ENCODE measurements around the gene TBX6.
A peak's percentile ranks its signal among the peaks of the same experiment; 100 is the strongest.
"Not testable (repeated sequence)": the region's sequence is repeated elsewhere in the genome, so short reads cannot be mapped to it uniquely, and the experiment has no call there.

The TBX6 gene

DNA sequence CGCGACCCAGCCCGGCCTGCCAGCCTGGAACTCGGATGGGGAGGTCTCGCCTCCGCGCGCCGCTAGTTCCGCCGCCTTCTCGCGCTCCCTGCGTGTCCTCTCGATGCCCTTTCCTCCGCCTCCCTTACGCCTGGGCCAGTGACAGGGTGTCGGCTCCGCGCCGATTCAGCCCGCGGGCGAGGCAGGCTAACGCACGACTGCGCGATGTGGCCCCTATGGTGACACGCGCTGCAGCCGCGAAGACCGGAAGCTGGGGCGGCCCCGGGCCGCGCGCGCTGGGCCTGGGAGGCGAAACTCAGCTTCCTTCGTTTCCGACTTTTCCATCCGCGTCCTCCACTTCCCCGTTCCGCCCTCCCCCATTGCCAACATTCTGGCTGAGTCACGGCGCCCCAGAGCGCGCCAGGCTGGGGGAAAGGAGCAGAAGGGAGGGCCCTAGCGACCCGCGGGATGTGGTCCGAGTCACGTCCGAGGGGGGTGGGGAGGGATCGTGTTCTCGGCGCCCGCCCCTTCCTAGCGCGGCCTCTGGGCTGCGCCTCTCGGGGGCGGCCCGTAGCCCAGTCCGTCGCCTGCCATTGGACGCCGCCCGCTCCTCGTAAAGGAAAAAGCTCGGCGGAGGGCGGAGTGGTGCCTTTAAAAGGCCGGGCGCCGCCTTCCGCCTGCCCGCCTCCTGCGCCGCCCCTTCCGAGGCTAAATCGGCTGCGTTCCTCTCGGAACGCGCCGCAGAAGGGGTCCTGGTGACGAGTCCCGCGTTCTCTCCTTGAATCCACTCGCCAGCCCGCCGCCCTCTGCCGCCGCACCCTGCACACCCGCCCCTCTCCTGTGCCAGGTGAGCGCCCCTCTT lies 26.4 kb downstream of the TBX6 start, which contains the start of gene ALDOA:
Gene ALDOA, plus strand, starts transcription at position 659 of the 841 bp plus-strand sequence. CDS start 1,138 bp downstream, outside the sequence.
- DNase-seq: peak; percentile 97

DNA sequence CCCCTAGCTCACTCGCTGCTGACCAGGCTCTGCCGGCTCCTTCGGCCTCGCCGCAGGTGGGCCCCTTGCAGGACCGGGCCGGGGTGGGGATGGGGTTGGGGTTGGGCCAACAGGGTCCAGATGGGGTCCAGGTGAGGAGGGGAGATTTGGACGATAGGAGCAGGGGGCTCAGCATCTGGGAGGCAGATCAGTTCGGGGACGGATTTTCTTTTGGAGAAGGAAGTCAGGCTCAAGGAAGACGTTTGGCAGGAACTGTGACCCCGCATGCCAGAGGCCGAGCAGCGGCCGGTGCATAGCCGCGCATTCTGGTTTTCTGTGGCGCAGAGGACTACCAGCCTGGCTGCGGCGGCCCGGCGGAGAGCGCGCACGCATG lies 27.0 kb downstream of the TBX6 start:
- no peak for DNase-seq

DNA sequence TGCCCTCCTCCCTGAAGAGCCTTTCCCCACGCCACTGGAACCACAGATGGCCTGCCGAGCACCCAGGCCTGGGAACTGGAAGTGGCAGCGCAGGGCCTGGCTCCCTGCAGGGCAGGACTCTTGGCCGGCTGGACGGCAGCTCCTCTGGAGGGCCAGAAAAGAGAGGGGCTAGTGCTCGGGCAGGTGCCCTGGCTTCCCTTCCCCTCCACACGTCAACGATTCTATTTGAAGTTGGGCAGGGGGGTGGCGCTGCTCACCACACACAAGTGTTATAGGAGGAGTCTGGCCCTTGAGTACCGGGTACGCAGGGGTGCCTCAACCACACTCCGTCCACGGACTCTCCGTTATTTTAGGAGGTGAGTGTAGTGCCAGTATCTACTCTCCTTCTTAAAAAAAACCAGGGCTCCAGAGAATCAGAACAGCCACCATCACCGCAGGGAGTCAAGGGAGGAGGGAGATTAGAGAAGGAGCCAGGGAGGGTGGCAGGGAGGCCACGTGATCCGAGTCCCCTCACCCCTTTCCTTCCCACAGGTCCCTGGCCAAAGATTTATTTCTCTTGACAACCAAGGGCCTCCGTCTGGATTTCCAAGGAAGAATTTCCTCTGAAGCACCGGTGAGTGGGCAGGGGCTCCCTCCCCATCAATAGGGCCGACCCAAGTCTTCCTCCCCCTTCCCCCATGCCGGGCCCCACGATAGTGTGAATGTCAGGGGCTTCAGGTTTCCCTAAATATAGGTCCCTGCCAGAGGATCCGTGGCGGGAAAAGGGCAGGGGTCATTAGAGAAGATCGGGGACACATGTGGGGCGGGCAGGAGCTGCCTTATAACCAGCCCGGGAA lies 27.6 kb downstream of the TBX6 start:
- DNase-seq: peak; percentile 79

DNA sequence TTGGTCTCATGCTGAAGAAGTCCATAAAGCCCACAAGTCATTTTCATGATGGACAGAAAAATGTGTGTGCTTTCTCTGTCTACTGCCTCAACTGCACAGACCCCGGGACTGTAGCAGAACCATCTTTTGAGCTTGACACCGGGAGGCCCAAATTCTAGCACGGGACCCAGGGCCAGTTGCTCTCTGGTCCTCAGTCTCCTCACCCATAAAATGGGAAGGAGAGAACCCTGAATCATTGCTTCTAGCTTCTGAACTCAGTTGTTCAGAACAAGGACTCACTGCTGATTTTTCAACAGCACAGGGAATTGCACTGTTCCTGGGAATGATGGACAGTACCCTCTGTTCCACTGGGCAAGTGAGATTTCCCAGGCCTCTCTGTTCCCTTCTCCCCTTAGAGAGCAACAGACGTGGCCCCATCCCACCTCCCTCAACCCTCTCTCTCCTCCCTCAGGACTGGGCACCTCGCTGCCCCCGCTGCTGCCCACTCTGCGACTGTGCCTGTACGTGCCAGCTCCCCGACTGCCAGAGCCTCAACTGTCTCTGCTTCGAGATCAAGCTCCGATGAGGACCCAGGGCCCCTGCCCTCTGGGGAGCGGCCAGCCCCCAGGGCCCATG lies 28.3 kb downstream of the TBX6 start:
- no peak for DNase-seq

DNA sequence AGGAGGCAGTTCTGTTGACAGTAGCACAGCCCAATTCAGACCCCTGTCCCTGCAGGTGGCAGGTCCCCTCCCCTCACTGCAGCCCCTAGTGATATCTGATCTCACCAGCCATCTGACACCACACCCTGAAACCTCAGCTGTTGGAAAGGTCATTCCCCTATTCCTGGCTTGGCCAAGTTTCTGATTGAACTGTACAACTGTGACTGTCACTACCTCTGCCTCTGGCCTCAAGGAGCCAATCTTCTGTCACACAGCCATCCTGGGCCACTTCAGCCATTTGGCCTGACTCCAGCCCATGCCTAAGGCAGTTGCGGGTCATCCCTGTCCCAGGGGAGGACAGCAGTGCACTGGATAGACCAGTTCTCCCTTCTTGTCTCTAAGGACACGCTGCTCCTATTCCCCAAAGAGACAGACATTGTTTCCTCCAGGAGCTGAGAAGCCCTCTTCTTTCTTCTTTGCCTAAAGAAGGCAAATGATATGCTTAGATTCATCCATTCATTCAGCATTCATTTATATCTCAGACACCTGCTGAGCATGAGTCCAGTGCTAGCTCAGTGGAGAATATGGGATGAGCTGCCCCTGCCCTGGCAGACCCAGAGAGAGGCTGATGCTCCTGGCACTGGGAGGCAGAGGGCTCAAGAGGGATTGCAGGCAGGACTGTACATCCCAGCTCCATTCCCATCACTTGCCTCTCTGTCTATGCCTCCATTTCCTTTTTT lies 30.7 kb downstream of the TBX6 start:
- DNase-seq: no peak

DNA sequence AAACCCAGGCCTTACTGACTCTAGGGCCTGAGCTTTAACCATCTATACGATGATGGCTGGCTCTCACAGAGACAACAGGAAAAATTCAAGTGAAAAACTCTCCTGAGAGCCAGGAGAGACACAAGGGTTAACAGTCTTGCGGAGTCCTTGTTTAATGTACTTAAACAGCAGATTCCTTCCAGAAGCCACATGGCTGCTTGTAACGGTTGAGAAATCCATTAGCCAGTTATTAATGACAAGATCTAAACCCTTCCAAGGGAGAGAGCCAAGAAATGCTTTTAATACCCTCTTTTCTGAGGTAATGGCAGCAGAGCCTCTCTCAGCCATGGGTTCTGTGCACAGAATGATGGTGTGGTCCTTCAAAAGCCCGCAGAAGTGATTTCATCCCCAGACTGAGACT lies 31.4 kb downstream of the TBX6 start:
- no peak for DNase-seq

DNA sequence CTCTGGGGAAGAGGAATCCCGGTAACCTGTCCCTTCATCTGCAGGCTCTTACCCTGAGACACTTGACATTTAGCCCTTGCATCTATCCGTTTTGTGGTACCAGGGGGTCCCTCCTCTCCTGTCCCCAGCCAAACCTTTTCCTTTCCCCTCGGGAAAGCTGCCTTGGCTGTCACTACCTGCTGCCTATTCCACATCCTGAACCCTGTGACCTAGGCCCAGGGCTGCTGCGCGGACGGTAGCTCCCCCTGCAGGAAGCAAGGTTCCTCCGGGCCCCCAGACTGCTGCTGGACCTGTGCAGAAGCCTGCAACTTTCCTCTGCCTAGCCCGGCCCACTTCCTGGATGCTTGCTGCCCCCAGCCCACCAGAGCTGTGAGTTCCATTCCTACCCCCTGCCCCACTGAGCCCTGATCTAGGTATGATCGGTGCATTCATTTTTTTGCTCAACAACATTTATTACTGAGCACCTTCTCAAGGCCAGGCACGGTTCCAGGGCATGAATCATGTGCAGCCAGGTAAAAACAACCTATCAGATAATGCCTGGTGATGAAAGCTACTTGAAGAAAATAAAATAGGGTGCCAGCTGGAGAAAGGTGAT lies 36.7 kb downstream of the TBX6 start:
- DNase-seq: peak; percentile 61

DNA sequence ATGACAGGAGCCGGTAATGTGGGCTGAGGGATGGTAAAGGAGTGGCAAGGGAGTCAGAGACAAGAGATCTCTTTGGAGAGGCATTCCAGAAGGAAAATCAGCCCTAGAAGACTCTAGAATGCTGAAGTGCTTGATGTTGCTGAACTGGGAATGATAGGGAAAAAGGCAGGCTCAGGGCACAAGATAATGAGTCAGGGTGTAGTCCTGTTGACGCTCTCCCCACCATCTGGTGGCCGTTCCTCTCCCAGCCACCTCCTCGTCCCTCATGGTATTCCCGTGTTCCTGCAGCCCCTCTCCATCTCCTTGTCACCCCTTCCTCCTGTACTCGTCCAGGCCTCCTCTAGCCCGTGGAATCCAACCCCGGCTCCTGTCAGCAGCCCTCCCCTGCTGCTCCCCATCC lies 37.3 kb downstream of the TBX6 start:
- no peak for DNase-seq

DNA sequence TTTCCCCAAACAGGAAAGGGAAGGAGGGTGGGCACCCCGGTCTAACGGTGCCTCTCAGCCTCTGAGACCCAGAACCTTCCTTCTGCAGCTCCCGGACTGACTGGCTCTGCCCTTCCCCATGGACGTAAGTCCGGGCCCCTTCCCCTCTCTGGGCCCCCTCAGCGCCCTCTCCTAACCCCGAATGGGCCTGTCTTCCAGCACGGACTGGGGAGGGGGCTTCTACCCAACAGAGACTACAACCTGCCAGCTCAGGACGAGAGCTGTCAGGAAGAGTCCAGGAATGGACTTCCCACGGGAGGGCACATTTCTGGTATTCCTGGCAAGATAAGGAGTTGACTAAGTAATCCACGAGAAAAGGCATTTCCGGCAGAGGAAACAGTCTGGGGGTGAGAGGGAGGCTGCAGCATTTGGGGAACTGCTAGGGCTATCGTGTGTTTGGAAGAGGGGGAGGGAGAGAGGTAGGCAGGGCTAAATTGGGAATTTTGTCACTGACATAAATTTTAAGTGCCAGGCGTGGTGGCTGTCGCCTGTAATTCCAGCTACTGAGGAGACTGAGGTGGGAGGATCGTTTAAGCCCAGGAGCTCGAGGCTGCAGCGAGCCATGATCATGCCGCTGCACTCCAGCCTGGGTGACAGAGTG lies 38.2 kb downstream of the TBX6 start:
- DNase-seq: no peak

DNA sequence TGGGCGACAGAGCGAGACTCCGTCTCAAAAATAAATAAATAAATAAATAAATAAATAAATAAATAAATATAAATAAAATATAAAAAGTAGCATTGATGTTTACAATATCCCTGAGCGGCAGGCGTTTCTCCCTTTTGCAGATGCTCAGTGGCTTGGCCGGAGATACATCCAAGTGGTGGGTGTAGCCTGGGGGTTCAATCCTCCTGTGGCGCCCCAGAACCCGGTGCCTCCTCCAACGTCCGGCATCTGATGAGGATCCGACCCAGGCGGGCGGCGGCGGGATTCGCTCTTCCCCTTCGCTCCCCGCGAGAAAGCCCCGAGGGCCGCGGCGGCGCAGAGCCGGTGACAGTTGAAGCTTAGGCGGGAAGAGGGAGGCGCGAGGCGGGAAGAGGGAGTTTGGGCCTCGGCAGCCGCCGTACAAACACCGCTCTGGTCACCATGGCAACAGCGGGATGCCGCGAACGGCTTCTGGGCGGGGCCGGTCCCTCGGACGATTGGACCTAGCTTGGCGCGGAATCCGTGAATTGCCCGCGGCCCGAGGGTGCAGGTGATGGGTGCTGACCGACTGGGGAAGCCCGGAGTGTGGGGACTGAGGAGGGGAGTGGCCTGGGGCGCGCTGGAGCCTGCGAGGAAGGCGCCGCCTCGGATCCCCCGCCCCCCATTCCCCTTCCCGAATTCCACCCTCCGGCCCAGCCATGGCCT lies 38.9 kb downstream of the TBX6 start:
- DNase-seq: peak; percentile 94

DNA sequence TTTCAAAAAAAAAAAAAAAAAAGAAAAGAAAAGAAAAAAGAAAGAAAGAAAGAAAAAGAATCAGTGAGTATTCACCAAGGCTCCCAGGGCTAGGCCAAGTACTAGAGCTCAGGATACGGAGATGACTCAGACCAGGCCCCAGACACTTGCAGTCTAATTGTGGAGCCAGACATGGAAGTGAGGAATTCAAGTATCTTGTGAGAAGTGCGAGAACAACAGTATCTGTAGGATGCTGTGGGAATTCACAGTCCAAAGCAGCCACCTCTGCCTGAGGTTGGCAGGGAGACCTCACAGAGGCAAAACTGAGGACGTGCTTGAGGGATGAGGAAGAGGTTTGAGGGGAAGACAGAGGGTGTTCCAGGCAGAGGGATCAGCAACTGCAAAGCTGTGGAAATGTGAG lies 40.2 kb downstream of the TBX6 start:
- DNase-seq: no peak

DNA sequence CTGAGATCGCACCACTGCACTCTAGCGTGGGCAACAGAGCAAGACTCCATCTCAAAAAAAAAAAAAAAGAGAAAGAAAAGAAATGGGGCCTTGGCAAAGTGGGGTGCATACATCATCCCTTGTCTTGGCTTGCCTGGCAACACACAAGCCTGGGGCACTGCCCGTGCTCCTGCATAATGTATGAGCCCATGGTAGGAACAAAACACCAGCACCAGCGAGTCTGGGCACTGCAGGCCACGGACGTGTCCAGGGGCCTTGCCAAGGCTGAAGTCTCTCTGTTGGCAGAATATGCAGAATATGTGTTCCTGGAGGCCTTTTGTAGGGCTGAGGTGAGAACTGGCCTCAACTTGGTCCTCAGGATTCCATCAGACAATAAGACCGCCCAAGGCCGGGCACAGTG lies 41.9 kb downstream of the TBX6 start:
- DNase-seq: no peak

DNA sequence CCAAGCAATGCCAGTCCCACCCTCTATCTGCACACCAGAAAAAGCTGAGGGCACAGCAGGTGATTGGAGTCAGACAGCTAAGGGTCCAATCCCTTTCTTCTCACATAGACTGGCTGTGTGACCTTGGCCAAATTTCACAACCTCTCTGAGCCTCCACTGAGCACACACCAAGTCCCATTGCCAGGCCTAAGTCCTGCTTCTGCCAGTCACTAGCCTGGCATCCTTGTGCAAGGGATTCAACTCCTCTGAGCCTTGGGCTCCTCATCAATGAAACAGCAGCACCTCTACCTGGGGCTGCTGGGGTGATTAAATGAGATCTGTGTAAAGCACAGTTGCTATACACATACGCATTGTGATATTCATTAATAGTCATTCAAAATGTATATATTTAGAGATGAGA lies 45.1 kb downstream of the TBX6 start:
- DNase-seq: no peak

DNA sequence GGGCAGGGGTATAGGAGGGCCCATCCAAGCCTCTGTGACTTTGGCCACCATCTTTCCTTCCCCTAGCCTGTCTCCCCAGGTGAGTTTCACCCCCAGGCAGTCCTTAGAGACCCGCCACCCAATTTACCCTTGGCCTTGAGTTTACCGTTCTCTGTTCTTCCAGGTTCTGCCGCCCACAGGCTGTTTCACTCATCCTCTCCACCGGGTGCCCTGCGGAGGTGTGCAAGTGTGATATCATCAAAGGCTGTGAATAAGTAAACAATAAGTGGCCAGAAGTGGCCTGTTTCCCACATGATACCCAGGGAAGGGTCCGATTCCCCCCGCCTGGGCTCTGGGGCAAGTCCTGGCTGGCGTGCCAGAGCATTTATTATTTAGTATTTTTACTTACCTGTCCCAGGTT lies 45.5 kb downstream of the TBX6 start:
- no peak for DNase-seq

DNA sequence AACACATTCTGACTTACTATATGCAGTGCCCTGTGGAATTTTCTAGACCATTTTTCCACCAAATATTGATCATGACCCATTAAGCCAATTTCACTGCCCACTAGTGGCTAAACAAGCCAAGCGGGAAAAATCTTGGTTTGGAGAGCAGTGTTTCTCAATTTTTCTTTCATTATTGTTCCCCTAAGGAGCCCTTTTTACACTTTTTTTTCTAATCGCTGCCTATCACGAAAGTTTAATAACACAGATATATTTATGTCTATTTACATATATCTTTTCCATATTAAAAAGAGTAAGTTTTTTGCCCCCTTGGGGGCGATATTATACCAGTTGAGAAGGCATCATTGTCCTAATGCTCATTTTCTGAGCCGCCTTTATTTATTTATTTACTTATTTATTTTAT lies 49.9 kb downstream of the TBX6 start:
- no peak for DNase-seq

DNA sequence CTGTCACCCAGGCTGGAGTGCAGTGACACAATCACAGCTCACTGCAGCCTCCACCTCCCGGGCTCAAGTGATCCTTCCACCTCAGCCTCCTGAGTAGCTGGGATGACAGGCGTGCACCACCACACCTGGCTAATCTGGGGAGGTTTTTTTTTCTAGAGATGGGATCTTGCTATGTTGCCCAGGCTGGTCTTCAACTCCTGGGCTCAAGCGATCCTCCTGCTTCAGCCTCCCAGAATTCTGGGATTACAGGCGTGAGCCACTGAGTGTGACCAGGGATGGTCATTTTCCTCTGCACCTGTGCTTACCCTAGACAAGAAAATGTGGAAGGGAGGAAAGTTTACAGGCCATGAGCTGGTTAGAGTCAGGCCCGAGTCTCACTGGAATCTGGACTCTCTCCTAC lies 51.0 kb downstream of the TBX6 start:
- not testable (repeated sequence) for DNase-seq

DNA sequence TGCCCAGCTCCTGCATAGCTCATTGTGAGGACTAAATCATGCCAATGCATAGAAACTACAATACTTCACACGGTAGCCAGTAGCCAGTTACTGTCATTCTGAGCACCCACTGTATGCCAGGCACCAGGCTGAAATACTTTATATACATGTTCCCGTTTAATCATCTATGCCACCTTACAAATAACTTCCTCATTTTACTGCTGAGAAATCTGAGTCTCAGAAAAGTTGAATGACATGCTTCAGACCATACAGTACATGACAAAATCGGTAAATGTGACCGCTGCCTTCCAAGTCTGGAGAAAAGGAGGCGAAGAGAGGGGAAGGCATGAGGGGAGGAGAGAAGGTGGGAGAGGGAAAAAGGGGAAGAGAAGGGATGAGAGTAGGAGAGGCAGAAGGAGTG lies 51.5 kb downstream of the TBX6 start:
- no peak for DNase-seq
